WI38 (cell line): Measurements from ENCODE around the gene ADCY7.

Experiments
- H3K4me3 ChIP-seq: 2 replicates; pipeline ENCODE4 v1.5.1; 2011; ENCODE audit warnings: low read depth, mild to moderate bottlenecking, control low read depth, low read length
- TF ChIP-seq, protein P1 (sequence below): IDR thresholded peaks from 2 replicates; pipeline ENCODE4 v1.5.1; 2012; ENCODE audit warnings: low read depth, mild to moderate bottlenecking, control low read depth, low read length

The ADCY7 gene

GRCh38 chr16:50273382-50273690, 7.0 kb downstream of the ADCY7 start:
- TF ChIP-seq, protein P1, sequence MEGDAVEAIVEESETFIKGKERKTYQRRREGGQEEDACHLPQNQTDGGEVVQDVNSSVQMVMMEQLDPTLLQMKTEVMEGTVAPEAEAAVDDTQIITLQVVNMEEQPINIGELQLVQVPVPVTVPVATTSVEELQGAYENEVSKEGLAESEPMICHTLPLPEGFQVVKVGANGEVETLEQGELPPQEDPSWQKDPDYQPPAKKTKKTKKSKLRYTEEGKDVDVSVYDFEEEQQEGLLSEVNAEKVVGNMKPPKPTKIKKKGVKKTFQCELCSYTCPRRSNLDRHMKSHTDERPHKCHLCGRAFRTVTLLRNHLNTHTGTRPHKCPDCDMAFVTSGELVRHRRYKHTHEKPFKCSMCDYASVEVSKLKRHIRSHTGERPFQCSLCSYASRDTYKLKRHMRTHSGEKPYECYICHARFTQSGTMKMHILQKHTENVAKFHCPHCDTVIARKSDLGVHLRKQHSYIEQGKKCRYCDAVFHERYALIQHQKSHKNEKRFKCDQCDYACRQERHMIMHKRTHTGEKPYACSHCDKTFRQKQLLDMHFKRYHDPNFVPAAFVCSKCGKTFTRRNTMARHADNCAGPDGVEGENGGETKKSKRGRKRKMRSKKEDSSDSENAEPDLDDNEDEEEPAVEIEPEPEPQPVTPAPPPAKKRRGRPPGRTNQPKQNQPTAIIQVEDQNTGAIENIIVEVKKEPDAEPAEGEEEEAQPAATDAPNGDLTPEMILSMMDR: no peak
- H3K4me3 ChIP-seq: no peak overlapping the region

DNA sequence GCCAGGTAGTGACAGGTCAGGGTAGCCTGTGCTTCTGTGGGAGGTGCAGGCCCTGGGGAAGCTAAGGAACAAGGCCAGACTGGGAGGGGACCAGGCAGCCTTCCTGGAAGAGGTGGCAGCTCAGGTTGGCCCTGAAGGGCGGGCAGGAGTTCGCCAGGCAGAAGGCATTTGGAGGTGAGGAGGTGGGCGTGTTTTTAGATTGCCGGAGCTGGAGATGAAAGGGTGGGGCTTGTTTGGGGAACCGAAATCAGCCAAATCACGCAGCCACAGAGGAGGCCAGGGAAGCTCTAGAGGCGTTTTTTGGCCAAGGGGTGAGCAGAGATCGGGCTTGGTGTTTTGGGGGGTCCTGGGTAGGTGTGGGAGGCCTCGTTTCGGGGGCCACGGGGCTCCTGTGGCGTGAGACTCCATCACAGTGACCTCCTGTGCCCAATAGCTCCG, 7.6 kb downstream of the ADCY7 start:
- H3K4me3 ChIP-seq: no peak overlapping the region

GRCh38 chr16:50274326-50275097, 8.2 kb downstream of the ADCY7 start:
- H3K4me3 ChIP-seq: no peak overlapping the region
- TF ChIP-seq, protein P1: no peak

More for the DNA sequence above, 7.6 kb downstream of the ADCY7 start:
- TF ChIP-seq, protein P1: no peak

GRCh38 chr16:50275098-50275415, 8.7 kb downstream of the ADCY7 start:
- H3K4me3 ChIP-seq: no peak overlapping the region
- TF ChIP-seq, protein P1: no peak

GRCh38 chr16:50275428-50276325, 9.3 kb downstream of the ADCY7 start:
- TF ChIP-seq, protein P1: no peak
- H3K4me3 ChIP-seq: no peak overlapping the region

GRCh38 chr16:50276326-50276640, 9.9 kb downstream of the ADCY7 start:
- no peak overlapping the region for H3K4me3 ChIP-seq
- TF ChIP-seq, protein P1: no peak

DNA sequence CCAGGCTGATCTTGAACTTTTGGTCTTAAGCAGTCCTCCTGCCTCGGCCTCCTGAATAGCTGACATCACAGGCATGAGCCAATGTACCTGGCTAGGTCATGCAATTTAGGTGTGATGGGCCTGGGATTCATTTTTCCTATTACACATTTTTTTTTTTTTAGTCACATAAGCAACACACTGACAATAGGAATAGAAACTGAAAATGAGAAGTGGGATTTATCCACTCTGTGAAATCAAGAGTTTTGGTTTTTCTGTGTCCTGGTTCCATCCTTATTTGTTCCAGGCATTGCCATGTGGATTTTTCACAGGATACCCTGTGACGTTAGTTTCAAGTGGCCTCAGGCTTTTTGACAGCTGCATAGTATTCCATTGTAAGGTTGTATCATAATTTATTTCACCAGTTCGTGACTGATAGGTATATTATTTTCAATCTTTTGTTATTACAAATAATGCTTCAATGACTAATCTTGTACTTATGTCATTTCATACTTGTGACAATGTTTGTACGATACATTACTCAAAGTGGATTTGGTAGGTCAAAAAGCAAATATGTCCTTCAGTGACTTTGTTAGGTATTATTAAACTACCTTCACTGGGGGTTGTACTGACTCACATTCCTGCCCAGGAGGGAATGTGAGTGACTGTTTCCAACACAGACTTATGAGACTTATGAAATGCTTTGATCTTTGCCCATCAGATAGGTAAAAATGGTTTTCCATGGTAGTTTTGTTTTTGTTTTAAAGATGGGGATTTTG, 10.6 kb downstream of the ADCY7 start:
- TF ChIP-seq, protein P1: no peak
- no peak overlapping the region for H3K4me3 ChIP-seq
